GM19238 (cell line): Measurements from ENCODE around the gene SYN1.
"Not testable (repeated sequence)": the region's sequence is repeated elsewhere in the genome, so short reads cannot be mapped to it uniquely, and the experiment has no call there.

Experiments
- DNase-seq: peaks from one replicate; pipeline ENCODE4 v3.0.0; 2011; ENCODE audit warnings: low spot score; ENCODE audit not compliant: insufficient read length

Gene SYN1

DNA sequence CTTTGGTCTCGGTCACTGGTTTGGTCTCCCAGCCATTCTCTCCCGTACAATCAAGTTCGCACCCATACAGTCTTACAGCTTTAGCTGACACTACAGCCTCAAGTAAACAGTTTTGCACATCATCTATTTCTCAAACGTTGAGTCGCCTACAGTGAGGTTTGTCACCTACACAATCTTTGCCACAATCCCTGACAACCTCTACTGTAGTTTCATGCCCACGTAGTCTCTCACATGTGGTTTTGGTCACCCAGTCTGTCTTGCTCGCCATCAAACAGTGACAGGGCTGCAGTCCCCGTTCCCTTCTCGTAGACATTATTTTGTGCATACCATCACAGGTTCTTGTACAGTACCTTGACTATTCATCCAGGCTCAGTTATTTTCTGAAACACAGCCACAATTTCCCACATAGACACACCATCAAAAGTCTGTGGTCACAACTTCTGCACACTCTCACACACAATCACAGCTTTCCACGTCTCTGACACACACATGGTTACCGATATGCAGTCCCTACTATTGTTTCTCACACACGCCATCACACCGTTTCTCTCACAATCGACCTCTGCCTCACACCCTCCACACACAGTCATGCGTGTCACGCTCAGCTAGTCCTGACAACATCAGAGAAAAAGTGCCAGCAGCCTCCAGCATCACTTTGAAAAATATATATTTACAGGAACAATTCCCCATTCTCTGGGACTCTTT, 15.4 kb upstream of the SYN1 start:
- DNase-seq, result no peak

DNA sequence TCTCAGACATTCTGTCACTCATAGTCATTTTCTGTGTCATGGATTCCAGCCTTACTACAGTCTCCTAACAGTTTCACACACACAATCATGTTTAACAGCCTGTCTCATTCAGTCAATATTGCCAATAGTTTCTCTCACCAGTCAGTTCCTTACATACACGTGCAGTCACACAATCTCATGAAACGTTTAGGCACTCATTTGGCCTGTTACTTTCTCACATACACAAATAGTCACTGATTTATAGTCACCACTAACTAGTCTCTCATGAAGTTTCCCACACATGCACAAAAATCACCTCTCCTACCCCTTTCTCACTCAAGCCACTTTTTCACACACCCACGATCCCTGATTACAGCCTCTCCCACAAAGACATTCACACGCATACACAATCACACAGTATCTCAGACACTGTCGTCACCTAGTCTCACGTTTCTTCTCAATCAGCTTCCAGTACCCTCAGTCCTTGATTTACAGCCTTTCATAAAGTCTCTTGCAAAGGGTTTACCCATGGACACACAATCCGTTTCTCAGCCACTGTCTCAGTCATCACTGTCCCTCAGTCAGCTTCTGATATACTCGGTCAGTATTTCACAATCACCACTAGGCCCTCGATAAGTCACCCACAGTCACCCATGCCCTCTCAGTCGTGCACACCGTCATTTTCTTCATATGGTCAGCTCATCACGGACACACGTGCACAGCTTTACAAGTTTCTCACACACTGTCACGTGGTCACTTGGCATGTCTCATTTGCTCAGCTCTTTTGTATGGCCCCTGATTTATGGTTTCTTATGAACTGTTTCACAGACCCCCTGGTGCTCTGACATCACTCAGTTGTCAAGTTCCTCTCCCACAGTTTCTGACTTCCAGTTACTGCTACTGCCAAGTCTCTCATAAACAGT, 14.3 kb upstream of the SYN1 start:
- no peak for DNase-seq

DNA sequence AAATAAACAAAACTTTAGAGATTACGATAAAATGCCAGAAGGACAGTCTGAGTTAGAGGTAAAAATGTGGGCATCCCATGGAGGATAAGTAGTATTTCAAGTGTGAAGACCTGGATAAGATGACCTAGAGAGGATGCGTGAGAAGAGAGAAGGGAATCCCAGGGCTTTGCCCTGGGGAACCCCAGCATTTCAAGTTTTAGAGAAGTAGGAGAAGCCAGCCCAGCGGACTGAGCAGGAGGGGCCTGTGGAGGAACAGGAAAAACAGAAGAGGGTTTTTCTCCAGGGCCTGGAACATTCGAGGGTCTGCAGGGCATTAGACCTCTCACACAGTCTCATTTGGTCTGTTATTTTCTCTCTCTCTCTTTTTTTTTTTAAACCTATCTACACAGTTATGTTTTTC, 13.0 kb upstream of the SYN1 start:
- no peak for DNase-seq

DNA sequence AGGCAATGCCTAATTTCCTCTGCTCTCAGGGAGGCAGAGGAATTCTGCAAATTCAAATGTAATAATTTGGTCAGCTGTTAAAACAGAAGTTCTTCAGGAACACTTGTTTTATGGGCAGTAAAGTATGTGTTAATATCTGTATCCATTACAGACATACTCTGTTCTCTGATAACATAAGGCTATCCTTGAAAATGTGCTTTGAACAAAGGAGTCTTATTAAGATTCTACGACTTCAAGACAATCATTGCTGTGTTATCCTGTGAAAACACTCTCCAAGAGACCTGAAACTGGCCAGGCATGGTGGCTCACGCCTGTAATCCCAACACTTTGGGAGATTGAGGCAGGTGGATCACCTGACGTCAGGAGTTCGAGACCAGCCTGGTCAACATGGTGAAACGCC, 12.0 kb upstream of the SYN1 start:
- DNase-seq, result no peak

DNA sequence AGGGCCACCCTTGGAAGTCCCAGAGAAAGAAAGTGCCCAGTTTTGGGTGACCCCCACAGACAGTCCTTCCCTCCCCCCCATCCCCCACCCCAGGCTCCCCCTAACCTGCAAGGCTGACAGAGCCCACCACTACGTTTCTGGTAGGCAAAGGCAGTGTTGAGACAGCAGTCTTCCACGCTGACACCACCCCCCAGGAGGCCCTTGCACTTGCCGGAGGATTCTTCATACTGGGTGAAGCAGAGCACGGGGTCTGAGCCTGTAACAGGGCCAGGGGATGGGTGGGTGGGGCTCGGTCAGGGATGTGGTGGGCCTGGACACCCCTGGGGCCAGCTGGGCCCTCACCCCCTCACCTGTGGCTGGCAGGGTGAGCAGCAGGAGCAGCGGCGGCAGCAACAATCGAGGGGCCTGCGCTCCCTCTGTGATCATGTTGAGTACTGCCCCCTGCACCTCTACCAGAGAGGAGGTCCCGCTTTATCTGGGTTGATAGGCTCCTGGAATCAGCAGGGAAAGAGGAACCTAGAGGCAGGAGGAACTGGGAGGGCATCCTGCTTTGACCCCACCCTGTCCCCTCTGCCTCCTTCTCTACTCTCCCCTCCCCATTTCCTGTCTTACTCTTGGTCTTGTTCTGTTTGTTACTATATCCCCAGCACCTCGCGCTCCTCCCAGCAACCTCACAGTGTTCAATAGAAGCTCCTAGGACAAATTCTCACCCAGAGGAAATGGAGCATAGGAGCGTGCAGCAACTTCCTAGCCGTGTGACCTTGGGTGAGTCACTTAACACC, 10.0 kb upstream of the SYN1 start, which contains the start of gene CFP:
Gene CFP, minus strand, starts transcription at position 512 of the 782 bp plus-strand sequence. Its CDS starts 86 bp downstream, at position 426.
- DNase-seq, result no peak

DNA sequence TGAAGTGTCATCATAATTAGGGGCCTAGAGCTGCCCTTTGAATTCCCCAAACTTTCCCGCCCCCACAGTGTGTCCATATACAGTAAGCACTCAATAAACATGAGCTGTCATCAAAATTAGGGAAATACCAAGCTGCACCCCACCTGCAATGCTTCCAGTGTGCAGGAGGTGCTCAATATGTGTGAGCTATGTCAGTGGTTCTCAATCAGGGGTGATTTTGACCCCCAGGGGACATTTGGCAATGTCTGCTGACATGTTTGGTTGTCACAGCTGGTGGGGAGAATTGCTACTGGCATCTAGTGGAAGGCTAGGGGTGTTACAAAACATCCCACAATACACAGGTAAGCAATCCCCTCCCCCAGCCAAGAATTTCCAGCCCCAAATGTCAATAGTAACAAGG, 9.3 kb upstream of the SYN1 start:
- DNase-seq, result no peak

DNA sequence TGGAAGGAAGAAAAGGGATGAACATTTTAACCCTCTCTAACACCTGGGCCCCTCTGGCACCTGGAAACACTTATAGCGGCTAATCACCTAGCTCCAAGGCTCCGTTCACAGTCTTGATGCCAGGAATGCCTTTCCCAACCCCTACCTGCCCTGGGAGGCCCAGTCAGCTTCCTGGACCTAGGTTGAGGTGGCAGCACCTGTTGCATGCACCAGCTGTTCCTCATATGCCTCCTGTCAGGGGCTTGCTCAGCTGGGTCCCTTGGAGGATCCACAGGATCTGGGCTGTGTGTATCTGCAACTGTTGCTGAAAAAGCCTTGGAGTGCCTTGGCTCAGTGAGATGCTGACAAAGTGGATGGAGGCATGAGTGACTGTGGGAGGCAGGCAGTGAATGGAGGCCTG, 5.7 kb upstream of the SYN1 start:
- no peak for DNase-seq

DNA sequence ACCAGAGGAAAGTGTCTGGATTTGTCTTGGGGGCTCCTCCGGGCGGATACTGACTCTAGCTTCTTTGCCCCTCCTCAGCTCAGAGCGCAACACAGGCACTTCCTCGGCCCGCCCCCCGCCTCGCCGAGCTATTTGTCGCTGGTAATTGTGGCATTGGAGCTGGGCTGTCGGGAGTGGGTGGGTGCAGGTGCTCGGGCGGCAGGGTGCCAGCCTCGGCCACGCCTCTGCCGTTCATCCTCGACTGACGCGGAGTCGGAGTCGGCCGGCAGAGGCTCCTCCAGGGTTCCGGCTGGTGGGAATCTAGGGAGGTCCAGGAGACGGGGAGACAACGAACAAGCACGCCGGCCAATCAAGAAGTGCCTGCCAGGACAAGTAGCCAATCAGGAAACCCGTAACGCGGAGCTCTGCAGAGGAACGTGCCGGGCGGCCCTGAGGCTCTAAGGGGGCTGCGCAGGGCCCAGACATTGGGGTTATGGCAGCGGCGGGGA, 3.9 kb upstream of the SYN1 start:
- DNase-seq, result no peak

DNA sequence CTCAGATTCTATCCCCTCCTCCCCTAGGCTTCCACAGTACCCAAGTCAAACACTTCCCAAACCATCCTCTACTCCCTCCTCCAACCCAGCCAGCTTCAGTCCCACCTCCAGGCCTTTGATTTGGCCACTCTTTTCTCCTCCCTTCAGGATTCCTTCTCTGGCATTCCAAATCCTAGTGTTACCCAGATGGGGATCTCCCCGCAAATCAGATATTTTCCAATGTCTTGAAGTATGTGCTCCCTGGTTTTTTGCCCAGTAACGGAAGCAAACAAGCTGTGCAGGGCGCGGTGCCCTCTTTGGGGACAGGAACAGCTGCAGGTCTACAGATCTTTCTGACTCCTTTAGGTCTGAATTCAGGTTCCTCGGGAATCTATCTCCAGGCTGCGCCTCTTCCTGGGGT, 2.2 kb upstream of the SYN1 start:
- DNase-seq, result no peak

DNA sequence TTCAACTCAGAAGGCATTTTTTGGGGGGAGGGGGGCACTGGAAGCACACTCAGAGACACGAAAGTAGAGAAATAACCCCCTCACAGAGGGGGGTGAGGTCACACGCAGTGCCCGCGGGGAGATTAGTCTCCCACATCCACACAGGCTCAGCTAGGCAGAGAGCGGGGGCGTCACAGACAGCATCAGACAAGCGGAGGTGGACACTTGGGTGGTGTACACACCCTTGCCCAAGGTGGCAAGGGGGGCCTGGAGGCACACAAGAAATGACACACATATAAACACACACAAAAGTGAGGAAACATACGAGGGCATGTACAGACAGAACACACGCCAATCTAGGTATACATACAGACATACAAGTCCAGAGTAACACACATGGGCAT, 637 bp upstream of the SYN1 start:
- DNase-seq, result no peak

DNA sequence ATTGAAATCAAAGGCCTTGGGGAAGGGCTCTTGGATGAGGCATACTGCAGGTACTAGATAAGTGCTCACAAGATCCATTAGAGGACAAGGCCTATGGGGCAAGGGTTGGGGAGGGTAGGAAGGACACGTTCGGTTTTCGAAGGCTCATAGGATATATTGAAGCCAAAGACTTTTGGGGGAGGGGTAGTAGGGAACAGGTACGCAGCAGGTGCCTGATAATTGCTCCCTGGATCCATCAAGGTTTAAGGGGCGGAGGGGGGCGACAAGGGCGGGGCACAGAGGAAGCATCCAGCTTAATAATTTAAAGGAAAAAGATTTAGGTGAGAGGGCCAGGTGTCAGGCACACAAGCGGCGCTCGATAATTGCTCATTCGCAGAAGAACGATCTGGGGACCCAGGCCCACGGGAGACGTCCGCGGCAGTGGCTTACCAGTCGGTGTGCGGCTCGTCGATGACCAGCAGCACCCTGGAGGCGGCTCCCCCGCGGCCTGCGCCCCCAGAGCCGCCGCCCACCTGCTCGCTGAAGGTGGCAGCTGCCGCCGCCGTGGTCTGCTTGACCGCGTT, 653 bp downstream of the SYN1 start:
- DNase-seq, result no peak

DNA sequence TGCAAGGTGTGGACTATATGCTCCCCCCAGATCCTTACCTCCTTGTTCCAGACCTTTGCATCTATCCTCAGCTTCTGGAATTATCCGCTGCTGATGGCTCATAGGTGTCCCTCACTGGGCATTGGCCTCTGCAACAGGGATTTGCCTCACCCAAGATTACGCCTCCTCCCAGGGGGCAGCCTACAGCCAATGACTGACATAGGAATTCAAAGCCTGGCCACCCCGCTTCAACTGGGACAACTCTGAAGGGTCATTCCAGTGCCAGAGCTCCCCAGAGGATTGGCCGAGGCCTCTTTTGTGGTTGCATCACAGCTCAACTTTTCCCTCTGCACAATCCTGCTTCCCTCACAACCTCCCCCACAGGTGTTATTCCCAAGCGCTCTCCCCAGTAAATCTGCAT, 5.0 kb downstream of the SYN1 start:
- DNase-seq, result no peak

DNA sequence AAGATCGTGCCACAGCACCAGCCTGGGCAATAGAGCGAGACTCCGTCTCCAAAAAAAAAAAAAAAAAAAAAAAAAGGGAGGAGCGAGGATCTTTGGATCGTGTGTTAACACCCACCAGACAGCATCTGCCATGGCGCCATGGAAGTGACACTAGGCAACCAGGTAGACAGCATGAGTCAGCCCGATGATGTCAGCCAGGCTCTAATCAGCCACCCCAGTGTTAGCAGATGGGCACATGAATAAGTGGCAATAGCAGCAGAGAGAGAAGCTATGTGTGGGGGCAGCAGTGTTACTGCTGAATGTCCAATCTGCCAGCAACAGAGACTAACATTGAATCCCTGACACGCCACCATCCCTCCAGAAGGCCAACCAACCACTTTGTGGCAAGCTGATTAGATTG, 6.6 kb downstream of the SYN1 start:
- no peak for DNase-seq

DNA sequence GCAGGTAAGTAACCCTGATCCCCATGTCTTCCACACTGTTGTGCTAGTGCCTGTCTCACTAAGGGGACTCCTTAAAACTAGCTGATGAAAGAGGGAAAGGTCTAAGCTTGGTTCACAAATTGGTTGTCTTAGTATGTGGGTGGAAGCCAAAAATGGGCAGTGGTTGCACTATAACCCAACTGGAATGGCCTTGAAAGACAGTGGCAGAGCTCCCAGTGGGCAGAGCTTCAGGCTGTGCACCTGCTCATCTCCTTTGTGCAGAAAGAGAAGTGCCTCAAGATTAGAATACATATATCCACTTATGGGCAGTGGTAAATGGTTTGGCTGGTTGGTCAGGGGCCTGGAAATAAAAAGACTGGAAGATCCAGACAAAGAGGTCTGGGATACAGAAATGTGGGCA, 7.2 kb downstream of the SYN1 start:
- no peak for DNase-seq

DNA sequence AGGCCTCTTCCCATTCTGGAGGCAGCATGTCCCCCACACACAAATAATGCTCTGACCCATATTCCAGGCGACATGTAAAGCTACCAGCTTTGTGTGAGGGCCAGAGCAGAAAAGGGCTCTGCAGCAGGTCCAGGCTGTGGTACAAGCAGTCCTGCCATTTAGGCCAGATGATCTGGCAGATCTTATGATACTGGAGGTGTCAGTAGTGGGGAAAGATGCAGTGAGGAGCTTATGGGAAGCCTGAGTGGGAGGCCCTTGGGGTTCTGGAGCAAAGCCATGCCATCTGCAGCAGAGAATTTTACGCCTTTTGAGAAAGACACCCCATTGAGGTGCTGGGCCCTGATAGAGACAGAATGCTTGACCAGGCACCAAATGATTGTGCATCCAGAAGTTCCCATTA, 7.7 kb downstream of the SYN1 start:
- DNase-seq, result no peak

DNA sequence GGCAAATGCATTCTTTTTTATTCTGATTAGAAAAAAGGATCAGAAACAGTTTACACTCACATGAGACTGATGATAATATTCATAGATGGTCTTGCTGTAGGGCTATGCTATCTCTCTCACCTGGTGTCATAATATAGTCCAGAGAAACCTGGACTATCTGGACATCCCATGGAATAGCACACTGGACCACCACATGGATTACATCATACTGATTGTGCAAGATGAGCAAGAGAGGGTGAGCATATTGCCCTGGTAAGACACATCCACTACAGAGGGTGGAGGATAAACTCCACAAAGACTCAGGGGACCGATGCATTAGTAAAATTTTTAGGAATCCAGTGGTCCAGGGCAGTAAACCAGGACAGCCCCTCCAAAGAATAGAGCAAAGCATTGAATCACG, 8.2 kb downstream of the SYN1 start:
- no peak for DNase-seq

DNA sequence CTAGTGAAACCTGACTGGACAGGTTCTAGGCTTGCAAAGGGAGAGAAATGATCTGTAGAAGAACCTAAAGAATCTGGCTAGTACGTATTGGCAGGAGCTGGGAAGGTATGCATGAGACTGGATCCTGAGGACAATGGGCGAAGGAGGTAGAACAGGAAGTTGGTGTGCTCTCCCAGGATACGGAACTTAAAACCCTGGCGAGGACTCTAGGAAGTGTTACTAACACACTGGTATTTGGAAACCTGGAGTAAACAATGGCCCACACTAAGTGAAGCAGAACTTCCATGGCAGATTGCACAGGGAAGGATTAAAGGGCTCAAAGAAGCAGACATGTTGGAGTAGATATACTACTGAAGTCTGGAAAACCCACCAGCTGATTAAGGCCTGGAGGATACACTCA, 9.1 kb downstream of the SYN1 start:
- no peak for DNase-seq

DNA sequence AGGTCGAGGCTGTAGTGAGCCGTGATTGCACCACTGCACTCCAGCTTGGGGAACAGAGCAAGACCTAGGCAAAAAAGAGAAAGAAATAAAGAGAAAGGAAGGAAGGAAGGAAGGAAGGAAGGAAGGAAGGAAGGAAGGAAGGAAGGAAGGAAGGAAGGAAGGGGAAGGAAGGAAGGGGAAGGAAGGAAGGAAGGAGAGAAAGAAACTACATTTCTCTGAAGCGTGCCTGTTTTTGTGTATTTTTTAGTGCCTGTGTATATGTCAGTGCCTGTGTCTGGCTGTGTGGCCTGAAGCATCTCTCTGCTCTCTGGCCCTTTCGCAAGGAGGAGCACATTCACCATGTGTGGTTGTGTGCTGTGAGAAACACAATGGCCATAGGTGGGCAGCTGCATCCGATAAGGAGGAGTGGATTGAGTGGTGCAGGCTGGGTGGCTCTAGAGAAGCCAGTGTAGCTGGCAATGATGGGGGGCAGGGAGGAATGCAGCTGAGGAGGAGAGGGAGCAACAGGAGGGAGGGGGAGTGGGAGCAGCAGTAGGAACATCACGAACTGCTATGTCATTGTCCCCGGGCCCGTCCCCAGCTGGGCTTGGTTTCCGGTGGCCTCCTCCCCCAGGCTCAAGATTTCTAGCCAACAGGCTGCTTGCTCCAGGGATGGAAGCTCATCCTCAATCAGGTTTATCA, 11.4 kb downstream of the SYN1 start:
- no peak for DNase-seq

DNA sequence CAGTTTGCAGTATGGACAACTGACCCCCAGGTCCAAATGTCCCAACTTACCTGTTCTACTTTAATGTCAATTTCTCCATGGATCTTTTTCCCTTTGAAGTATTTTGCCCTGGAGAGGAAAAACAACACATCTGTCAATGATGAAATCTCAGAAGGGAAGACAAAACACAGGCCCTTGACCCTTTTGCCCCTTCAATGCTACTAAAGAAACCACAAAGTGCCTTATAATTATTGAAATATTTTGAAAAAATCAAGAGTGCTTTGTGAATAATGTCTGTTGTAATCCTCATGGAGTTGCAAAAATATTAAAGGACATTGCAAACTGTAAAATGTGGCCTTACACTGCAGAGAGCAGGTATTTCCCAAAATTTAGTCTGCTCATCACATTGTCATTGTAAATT, 12.6 kb downstream of the SYN1 start:
- DNase-seq, result no peak

DNA sequence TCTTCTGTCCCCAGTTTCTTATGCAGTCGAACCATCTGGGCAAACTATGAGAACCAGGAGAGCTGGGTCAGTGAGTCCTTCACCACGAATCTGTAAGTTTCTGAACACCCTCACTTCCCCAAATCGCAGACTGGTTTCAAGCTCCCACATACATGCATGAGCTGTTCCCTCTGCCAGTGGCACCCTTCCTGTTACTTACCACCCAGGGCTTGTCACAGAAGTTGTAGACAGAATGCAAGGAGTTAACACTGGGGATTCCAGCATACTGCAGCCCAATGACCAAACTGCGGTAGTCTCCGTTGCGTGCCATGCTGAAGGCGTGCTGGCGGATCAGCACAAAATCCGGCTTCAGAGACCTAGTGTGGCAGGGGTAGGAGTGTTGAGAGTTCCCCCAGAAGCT, 14.6 kb downstream of the SYN1 start:
- no peak for DNase-seq

DNA sequence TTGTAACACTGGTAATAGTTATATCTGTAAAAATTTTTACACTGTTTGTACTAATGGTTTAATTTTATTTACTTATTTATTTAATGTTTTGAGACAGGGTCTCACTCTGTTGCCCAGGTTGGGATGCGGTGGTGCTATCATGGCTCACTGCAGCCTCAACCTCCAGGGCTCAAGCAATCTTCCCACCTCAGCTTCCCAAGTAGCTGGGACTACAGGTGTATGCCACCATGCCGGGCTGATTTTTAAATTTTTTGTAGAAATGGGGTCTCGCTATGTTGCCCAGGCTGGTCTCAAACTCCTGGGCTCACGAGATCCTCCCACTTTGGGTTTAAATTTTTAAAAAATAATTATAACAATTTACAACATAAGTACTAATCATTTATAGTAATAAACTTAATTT, 16.5 kb downstream of the SYN1 start:
- not testable (repeated sequence) for DNase-seq
